ENCODE data around the gene LAMA1.

- no peak for TF ChIP-seq GATA2 (IDR thresholded peaks at IDR 0.05; ENCODE audit: low read depth, low read length)
- no peak for TF ChIP-seq GATA3 (IDR thresholded peaks at IDR 0.05; ENCODE audit: low read depth, low read length)
These were observed 50.5 kb downstream of the LAMA1 start for GRCh38 chr18:7066965-7067555.

All from SH-SY5Y (cell line).